Heart left ventricle (tissue), 13 donors: ENCODE results near the gene PPARG.

Source experiments
- POLR2A ChIP-seq, 2 donors: fragments of 450-650 bp; IDR thresholded peaks; one replicate each; pipeline ENCODE4 v1.6.1; 2017; ENCODE audit warnings: antibody characterized with exemption in 2 of 2, mild to moderate bottlenecking in 2 of 2, moderate library complexity in 2 of 2
- TF ChIP-seq, protein P1 (sequence below), 12 donors: fragments of 200-600 bp; sonication (generic) in 4 of 12; IDR thresholded peaks; one replicate each; pipeline versions ENCODE4 v1.5.0 to v1.8.0; 2018 to 2022; ENCODE audit warnings: antibody characterized with exemption in 12 of 12, mild to moderate bottlenecking in 5 of 12
- donor health status: ischemic (EF 13 %, LVEDD 7.1; RV severe dilation, severe dysfunction).
- donor health status: DM: no; HTN: yes; CAD: no.
- donor health status: DM: no; HTN: no; CAD: no.
- donor health status: ischemic (EF 25% LVEDD 6.9; RV normal size, moderate dysfunction).
- donor health status: ischemic (EF 25% LVEDD 5.7; RV mildly dilated, moderate dysfunction).
- donor health status: ischemic (EF 35%, LVEDD 5.7; RV mildly dilated, moderate dysfunction).
- donor health status: nonischemic (EF 11% LVEDD 7.7; RV severe dilation, severe dysfunction).
- donor health status: DM: yes; HTN: yes; CAD: no.
- donor health status: PGD.
- donor health status: ischemic (EF 29% LVEDD 5.4; RV normal size, mild dysfunction).
- donor health status: nonischemic (EF 23%, LVEDD 6.1; RV moderate dilation, normal function).

DNA sequence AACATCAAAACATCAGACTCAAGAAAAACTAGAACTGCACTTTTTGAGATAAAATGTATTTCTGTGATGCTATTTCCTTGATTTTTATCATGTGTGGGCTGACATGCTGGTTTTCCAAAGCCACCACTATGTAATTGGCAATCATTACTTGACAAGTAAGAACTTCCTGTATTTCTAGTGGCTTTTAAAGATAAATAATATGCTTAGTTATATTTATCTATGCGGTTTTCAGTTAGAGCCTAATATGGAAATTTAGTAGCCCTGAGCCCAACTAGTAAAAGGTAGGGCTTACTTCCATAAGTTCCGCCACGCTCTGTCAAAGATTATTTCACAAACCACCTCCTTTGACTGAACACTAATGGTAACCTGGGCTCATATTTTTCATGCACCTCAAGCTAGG, 91.6 kb downstream of the PPARG start:
- TF ChIP-seq, protein P1, sequence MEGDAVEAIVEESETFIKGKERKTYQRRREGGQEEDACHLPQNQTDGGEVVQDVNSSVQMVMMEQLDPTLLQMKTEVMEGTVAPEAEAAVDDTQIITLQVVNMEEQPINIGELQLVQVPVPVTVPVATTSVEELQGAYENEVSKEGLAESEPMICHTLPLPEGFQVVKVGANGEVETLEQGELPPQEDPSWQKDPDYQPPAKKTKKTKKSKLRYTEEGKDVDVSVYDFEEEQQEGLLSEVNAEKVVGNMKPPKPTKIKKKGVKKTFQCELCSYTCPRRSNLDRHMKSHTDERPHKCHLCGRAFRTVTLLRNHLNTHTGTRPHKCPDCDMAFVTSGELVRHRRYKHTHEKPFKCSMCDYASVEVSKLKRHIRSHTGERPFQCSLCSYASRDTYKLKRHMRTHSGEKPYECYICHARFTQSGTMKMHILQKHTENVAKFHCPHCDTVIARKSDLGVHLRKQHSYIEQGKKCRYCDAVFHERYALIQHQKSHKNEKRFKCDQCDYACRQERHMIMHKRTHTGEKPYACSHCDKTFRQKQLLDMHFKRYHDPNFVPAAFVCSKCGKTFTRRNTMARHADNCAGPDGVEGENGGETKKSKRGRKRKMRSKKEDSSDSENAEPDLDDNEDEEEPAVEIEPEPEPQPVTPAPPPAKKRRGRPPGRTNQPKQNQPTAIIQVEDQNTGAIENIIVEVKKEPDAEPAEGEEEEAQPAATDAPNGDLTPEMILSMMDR (IDR thresholded peaks at IDR 0.05): no peak
- TF ChIP-seq POLR2A (IDR thresholded peaks at IDR 0.05): no peak
